Activated naive CD8-positive, alpha-beta T cell treated with anti-CD3 and anti-CD28 coated beads, Interleukin-2, amount 50 U/mL, for 16 hours (primary cell): ENCODE measurements around the gene PLEKHH2.
"Not testable (repeated sequence)": the region's sequence is repeated elsewhere in the genome, so short reads cannot be mapped to it uniquely, and the experiment has no call there.

Source experiments
- DNase-seq: peaks from one replicate; pipeline ENCODE4 v3.0.0-alpha.2; 2020; ENCODE audit warnings: low read depth, low spot score

Gene PLEKHH2

GRCh38 chr2:43717322-43717721 is 80.3 kb downstream of the PLEKHH2 start:
- no peak for DNase-seq

GRCh38 chr2:43718530-43719124 is 81.6 kb downstream of the PLEKHH2 start:
- DNase-seq: no peak

DNA sequence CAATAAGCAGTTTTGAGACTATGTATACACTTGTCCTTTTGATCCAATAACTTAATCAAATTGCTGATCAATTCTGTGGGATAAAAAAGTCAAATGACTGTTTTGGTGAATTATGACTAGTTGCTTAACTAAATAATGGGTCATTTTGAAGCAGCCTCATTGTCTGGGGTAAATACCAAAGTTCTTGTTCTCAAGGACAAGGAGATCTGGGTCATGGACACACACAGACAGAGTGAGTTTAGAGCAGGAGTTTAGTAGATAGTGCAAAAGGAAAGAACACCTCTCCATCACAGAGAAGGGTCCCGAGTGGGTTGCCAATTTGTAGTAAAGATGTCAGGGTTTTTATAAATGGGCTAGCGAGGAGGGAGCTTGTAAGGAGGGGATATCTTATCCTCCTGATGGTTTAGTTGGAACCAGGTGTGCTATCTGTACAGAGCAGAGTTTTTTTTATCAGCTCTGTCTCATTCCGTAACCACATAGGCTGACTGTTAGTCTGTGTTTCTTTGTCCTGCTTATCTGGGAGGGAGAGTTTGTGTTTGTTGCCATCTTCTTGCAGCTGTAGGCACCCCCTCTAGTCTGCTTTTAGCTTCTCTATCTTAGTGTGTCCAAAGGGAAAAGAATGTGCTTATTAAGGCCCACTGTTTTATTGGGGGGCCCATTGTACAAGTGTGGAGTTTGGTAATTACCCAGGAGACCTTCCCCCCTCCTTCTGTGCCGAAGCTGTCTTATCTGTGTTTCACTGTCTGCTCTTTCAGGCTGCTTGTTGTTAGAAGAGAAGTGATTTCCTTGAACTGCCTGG is 87.9 kb downstream of the PLEKHH2 start:
- no peak for DNase-seq

GRCh38 chr2:43725711-43726246 is 88.7 kb downstream of the PLEKHH2 start:
- DNase-seq: no peak

DNA sequence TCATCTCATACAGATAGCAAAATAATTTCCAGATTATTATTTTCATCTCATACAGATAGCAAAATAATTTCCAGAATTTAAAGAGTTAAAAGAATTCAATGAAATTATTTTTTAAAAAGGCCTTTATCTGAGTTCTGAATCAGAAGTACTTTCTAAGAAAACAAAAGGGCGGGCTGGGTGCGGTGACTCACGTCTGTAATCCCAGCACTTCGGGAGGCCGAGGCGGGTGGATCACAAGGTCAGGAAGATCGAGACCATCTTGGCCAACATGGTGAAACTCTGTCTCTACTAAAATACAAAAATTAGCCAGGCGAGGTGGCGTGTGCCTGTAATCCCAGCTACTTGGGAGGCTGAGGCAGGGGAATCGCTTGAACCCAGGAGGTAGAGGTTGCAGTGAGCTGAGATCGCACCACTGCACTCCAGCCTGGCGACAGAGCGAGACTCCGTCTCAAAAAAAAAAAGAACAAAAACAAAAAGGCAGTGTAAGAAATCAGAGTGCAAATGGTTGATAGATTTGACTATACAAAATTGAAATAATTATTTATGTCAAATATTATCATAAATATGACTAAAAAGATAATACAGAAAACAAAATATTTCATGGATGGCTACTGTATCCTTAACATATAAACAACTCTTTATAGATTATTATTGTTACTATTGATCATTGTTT is 90.0 kb downstream of the PLEKHH2 start:
- DNase-seq: not testable (repeated sequence)

DNA sequence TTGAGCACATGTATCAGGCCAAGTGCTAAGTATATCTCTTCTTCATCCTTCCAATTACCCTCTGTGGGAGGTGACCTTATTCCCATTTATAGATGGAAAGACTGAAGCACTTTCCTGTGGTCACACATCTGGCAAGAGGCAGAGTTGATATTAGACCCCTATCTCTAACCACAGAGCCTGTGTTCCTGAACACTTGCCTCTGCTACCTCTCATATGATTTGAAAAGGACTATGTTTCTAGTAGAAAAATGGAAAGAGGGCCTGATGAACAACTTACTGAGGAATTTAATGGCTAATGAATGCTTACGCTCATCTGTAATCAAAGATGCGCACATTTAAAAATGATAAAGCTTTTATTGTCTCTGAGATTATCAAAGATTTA is 90.6 kb downstream of the PLEKHH2 start:
- DNase-seq: no peak

GRCh38 chr2:43729491-43730174 is 92.6 kb downstream of the PLEKHH2 start:
- DNase-seq: no peak

DNA sequence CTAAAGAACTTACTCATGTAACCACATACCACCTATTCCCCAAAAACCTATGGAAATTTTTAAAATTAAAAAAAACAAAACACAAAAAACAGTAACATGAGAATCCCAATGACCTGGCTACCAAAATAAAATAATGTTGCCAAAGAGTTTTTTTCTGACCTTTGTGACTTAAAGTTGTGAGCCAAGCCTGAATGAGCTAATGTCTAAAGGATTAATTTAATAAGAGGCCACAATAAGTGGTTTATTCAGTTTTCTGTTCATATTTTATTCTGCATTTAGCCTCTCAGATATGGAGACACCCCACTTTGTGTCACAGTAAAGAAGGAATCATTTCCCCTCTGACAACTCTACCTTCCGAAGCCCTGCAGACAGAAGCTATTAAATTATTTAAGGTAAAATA is 94.2 kb downstream of the PLEKHH2 start:
- no peak for DNase-seq

GRCh38 chr2:43736637-43737036 is 99.6 kb downstream of the PLEKHH2 start:
- DNase-seq: no peak

DNA sequence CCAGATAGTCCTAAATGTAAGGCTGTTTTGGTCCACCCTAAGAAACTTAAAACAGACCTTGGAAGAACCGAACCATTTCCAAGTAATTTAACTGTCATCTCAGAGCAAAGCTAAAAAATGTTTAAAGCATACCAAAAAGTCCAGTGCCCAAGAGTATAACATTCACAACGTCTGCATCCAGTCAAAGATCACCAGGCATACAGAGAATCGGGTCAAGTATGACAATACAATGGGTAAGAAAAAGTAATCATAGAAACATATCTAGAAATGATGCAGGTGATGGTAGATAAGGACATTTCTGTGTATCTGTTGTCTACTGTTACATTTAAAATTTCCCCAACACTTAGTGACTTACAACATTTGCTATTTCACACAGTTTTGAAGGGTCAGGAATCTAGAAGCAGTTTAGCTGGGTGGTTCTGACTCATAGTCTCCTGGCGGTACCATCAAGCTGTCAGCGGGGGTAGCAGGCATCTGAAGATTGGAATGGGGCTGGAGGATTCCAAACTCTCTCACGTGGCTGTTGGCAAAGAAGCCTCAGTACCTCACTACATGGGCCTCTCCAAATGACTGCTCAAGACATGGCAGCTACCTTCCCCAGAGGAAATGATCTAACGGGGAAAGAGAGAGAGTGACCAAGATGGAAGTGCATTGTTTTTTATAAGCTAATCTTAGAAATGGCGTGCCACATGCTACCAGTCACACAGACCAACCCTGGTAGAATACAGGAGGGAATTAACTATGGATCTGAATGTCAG is 100.2 kb downstream of the PLEKHH2 start:
- no peak for DNase-seq

DNA sequence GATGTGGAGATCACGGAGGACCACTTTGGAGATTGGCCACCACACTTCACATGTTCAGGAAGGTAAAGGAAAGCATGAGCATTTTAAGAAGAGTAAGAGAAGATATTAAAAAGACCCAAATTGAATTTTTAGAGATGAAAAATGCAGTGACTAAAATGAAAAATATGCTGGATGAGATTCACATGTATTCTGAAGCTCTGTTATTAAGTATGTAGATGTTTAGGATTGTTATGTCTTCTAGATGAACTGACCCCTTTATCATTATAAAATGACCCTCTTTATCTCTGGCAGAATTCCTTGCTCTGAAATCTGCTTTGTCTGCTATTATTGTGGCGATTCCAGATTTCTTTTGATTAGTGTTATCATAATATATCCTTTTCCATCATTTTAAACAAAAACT is 100.8 kb downstream of the PLEKHH2 start:
- no peak for DNase-seq

DNA sequence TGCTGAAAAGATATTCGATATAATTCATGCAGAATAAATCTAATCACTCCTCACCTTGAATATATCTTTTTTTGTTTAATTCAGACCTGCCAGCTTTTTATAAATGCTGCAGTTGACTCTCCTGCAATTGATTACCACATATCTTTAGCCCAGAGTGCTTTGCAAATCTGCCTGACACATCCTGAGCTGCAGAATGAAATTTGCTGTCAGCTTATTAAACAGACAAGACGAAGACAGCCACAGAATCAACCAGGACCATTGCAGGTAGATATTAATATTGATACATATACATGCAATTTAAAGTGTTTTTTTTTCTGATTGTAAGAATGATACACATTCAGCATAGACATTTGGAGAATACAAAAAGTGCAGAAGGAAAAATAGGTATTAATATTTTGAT is 101.2 kb downstream of the PLEKHH2 start:
- no peak for DNase-seq

GRCh38 chr2:43743706-43744105 is 106.6 kb downstream of the PLEKHH2 start:
- no peak for DNase-seq

GRCh38 chr2:43745457-43745856 is 108.4 kb downstream of the PLEKHH2 start:
- no peak for DNase-seq

DNA sequence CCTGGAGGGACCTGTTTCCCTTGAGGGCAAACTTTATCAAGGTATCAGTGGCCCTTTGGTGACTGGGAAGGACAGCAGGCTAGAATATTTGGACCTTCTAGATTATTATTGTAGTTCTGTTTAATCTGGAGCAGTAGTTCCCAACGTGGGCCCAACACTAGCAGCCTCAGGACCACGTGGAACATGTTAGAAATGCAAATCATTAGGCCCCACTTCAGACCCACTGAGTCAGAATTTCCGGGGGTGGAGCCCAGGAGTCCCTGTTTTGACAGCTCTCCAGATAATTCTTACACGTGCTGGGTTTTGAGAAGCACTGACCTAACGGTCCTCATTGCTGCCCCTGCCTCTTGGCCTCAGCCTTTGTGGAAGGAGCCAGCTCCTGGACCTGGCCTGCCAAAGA is 111.3 kb downstream of the PLEKHH2 start:
- no peak for DNase-seq

- DNase-seq: no peak
These were observed 112.5 kb downstream of the PLEKHH2 start for GRCh38 chr2:43749583-43749982.

GRCh38 chr2:43751476-43751990 is 114.5 kb downstream of the PLEKHH2 start:
- no peak for DNase-seq

- no peak for DNase-seq
These were observed 115.2 kb downstream of the PLEKHH2 start for GRCh38 chr2:43752302-43752701.

GRCh38 chr2:43754180-43754579 is 117.1 kb downstream of the PLEKHH2 start:
- no peak for DNase-seq

GRCh38 chr2:43758739-43759138 is 121.7 kb downstream of the PLEKHH2 start:
- DNase-seq: no peak

- no peak for DNase-seq
These were observed 122.1 kb downstream of the PLEKHH2 start for GRCh38 chr2:43759195-43759594.
